Small intestine (tissue), 7 donors: ENCODE results near the gene CTTNBP2. TPM values are rescaled to one million over a fixed set of nuclear protein-coding genes. Genes with fewer than 3 reads are reported as not detected.
A peak's percentile ranks its signal among the peaks of the same experiment; 100 is the strongest.
"Not testable (repeated sequence)": the region's sequence is repeated elsewhere in the genome, so short reads cannot be mapped to it uniquely, and the experiment has no call there.

Experiments
- DNase-seq, 2 donors: peaks; one replicate each; pipeline versions ENCODE4 v3.0.0 to v3.0.0-alpha.2; 2013
- FAIRE-seq: peaks from 2 replicates; lab custom pipeline; 2012; peaks lifted over from hg19 to GRCh38; lab: Jason Lieb, UNC
- H3K27ac ChIP-seq, 3 donors: one replicate each; pipeline ENCODE4 v1.5.1; 2013; ENCODE audit warnings: low read length in 2 of 3, mild to moderate bottlenecking in 2 of 3, control low read depth in 1 of 3, inconsistent platforms in 1 of 3, low read depth in 1 of 3, moderate library complexity in 1 of 3
- H3K27me3 ChIP-seq, 3 donors: one replicate each; pipeline ENCODE4 v1.6.1; 2013; ENCODE audit warnings: low read length in 3 of 3, inconsistent platforms in 1 of 3; ENCODE audit not compliant: control insufficient read depth in 3 of 3, insufficient read depth in 3 of 3
- H3K36me3 ChIP-seq, 3 donors: one replicate each; pipeline ENCODE4 v1.6.1; 2013; ENCODE audit warnings: low read length in 3 of 3, inconsistent platforms in 1 of 3, low read depth in 1 of 3, mild to moderate bottlenecking in 1 of 3, moderate library complexity in 1 of 3; ENCODE audit not compliant: control insufficient read depth in 3 of 3, insufficient read depth in 2 of 3
- H3K4me1 ChIP-seq, 3 donors: one replicate each; pipeline ENCODE4 v1.6.1; 2013; ENCODE audit warnings: low read length in 2 of 3, inconsistent platforms in 1 of 3, low read depth in 1 of 3, mild to moderate bottlenecking in 1 of 3, moderate library complexity in 1 of 3; ENCODE audit not compliant: control insufficient read depth in 3 of 3, insufficient read depth in 2 of 3
- H3K4me3 ChIP-seq, 3 donors: one replicate each; pipeline ENCODE4 v1.5.1; 2013; ENCODE audit warnings: low read length in 3 of 3, control low read depth in 1 of 3, inconsistent platforms in 1 of 3, low read depth in 1 of 3, mild to moderate bottlenecking in 1 of 3, moderate library complexity in 1 of 3
- H3K9me3 ChIP-seq, 2 donors: one replicate each; pipeline ENCODE4 v1.6.1; 2013; ENCODE audit warnings: low read depth in 1 of 2, low read length in 1 of 2; ENCODE audit not compliant: control insufficient read depth in 2 of 2, insufficient read depth in 1 of 2
- WGBS, 3 donors: extraction: QIAGEN DNeasy Blood & Tissue Kit; methylation state at CpG; one replicate each; pipeline ENCODE4 v1.1.7; 2013; 5-methylcytosine and 5-hydroxymethylcytosine counted together
- polyA plus RNA-seq, 4 donors: library from polyadenylated mRNA; stranded (reverse) in 3 of 4; unstranded in 1 of 4; fragments of 200-250 nt in 3 of 4; fragments of 120-200 nt in 1 of 4; gene quantifications; one replicate each; pipeline versions ENCODE4 v1.2.1 to v1.2.3, GENCODE V29; 2013
- donor health status: healthy with polysubstance abuse.
- donor health status: control.
- donor health status: control.
- donor health status: Bipolar disorder and iron deficiency.
- donor health status: healthy.

Gene CTTNBP2
- polyA plus RNA-seq, 4 donors, result 0.45 to 2.7 (median 2.2) TPM

DNA sequence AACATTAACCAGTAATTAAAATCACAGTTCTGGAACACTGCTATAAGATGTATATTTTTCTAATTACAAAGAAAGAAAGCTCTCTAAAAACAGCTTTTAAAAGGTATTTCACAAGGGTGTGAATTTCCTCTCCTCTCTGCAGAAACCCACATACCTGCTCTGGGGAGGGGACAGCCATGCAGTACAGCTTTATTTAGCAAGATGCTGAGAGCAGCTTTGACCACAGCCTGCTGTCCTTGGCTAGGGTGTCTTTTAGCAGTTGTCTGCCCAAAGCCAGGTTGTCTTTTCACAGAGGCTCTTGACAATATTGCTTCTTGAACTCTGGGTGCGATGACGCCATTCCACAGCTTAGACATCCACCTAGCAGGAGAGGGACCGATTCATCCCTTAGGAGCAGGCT is 148.3 kb downstream of the CTTNBP2 start:
- no peaks in the 10 kb centered on the region for H3K27me3 ChIP-seq
- no peaks in the 10 kb centered on the region for H3K9me3 ChIP-seq
- no peaks in the 10 kb centered on the region for H3K4me1 ChIP-seq
- no peak overlapping the region for H3K27ac ChIP-seq
- H3K4me3 ChIP-seq, result no peak overlapping the region
- H3K36me3 ChIP-seq, result peaks cover 0 to 5% (median 0%) of the 10 kb centered on the region in 3 donors
- WGBS, 3 donors, result 92 to 99% (median 96%) methylated on average over 3 of the region's 3 CpGs
- FAIRE-seq (no peak), DNase-seq (no peak)

DNA sequence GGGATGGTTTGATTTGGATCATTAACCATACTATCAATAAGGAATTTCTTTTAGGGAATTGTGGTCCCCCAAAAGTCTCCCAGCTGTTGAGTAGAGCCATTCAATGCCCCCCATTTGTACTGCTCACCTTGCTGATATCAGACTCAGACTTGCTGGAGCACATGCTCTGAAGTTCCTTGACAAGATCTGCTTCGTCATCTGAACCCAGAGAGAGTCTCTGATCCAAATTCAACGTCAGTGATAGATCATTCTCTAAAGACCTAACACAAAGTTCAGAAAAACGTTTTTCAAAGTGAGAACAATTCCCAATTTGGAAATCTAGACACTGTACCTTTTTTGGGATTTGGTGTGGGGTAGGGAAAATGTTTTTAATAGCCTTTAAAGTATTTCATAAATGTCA is 153.9 kb downstream of the CTTNBP2 start:
- Histone ChIP-seq H3K4me1 (peaks cover 0 to 17% (median 2%) of the 10 kb centered on the region in 3 donors), H3K36me3 (peaks cover 0 to 5% (median 0%) of the 10 kb centered on the region in 3 donors), H3K9me3 (no peaks in the 10 kb centered on the region), H3K27me3 (no peaks in the 10 kb centered on the region), H3K27ac (no peak overlapping the region), H3K4me3 (no peak overlapping the region)
- 81 to 83% (median 82%) methylated on average over 3 of the region's 3 CpGs for WGBS, 3 donors
- FAIRE-seq, result no peak
- no peak for DNase-seq

DNA sequence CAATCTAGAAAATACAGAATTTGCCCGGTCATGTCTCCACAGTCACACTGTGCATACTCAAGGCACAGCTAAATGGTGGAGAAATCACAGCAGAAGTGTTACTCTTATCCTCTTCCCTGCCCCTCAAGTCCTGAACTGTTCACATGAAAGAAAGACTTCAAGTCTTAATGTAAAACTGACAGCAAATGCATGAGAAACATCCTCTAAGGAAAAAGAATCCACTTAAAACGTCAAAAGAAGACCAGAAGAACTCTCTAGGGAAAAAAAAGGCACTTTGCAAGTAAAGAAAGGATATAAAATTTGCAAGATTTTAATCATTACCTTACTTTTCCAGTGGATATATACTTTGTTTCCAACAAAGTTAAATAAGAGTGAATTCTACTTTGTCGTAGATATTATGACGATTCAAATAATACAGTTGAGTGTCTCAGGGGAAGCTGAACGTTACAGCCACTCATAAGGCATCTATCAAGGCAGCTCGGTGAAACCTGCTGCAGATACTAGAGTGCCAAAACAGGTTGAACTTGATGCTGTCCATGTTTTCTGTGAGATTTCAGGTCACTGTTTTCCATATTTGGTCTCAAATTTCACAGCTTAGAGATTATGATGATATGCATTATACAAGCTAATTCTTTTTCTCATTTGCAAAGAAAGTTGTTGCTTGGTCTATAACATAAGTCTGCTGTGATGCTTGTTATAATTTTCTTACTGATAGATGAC is 155.0 kb downstream of the CTTNBP2 start:
- no peaks in the 10 kb centered on the region for H3K27me3 ChIP-seq
- DNase-seq (no peak), FAIRE-seq (no peak)
- H3K4me1 ChIP-seq, result peaks cover 0 to 17% (median 2%) of the 10 kb centered on the region in 3 donors
- 79 to 82% (median 81%) methylated on average over 6 of the region's 6 CpGs for WGBS, 3 donors
- no peaks in the 10 kb centered on the region for H3K9me3 ChIP-seq
- H3K27ac ChIP-seq, result no peak overlapping the region
- H3K36me3 ChIP-seq, result peaks cover 0 to 2% (median 0%) of the 10 kb centered on the region in 3 donors
- no peak overlapping the region for H3K4me3 ChIP-seq

DNA sequence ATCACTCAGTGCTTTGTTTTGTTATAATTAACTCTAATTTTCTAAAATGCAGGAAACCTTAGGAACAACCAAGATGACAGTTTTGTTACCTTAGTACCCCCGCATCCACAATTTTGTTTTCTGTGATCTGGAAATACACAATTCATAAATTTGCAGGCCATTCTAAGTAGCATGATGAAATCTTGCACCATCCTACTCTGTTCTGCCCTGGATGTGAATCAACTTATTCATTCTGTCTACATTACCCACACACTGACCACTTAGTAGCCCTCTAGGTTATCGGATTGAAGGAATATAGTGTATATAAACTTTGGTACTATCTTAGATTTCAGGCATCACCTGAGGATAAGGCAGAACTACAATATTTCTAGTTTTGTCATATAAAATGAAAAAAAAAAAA is 155.9 kb downstream of the CTTNBP2 start:
- no peak for FAIRE-seq
- Histone ChIP-seq H3K9me3 (no peaks in the 10 kb centered on the region), H3K4me3 (no peak overlapping the region), H3K27me3 (no peaks in the 10 kb centered on the region), H3K27ac (peak overlapping the region in 1 of 3 donors; percentile 8), H3K4me1 (peaks cover 0 to 17% (median 2%) of the 10 kb centered on the region in 3 donors), H3K36me3 (peaks cover 0 to 2% (median 0%) of the 10 kb centered on the region in 3 donors)
- WGBS, 3 donors, result 65 to 84% (median 72%) methylated on average over 2 of the region's 2 CpGs
- no peak for DNase-seq

DNA sequence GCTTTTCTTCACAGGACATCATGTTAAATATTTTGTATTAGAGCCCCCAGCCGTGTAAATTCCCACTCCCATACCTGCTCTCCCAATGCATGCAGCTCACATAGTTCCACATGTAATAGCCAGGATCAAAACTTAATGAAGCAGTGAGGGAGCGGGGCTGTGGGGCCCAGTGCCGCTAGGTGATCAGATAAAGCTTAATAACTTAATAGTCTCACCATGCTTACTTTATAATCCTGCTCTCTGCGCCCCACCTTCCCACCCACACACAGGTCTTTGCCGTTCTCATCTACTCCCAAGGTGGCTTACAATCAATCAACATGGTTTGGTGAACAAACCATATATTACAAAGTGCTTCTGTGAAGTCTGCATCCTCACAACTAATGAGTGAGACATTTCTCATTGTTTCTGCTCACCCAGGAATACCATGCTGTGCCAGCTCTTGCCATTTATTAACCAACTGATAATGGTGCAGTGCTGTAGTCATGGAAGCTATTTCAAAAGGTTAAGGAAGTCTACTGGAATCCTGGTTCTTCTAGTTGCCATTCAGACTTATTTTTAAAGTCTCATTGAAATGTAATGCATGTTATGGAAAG is 156.4 kb downstream of the CTTNBP2 start:
- H3K9me3 ChIP-seq, result no peaks in the 10 kb centered on the region
- no peak overlapping the region for H3K4me3 ChIP-seq
- DNase-seq, result peak; percentile 70 to 88
- FAIRE-seq, result no peak
- peak overlapping the region in 2 of 3 donors; percentile 15 to 36 for H3K27ac ChIP-seq
- peaks cover 0 to 2% (median 0%) of the 10 kb centered on the region in 3 donors for H3K36me3 ChIP-seq
- H3K27me3 ChIP-seq, result no peaks in the 10 kb centered on the region
- peaks cover 0 to 17% (median 2%) of the 10 kb centered on the region in 3 donors for H3K4me1 ChIP-seq
- 13 to 58% (median 40%) methylated on average over 4 to 5 of the region's 5 CpGs for WGBS, 3 donors

DNA sequence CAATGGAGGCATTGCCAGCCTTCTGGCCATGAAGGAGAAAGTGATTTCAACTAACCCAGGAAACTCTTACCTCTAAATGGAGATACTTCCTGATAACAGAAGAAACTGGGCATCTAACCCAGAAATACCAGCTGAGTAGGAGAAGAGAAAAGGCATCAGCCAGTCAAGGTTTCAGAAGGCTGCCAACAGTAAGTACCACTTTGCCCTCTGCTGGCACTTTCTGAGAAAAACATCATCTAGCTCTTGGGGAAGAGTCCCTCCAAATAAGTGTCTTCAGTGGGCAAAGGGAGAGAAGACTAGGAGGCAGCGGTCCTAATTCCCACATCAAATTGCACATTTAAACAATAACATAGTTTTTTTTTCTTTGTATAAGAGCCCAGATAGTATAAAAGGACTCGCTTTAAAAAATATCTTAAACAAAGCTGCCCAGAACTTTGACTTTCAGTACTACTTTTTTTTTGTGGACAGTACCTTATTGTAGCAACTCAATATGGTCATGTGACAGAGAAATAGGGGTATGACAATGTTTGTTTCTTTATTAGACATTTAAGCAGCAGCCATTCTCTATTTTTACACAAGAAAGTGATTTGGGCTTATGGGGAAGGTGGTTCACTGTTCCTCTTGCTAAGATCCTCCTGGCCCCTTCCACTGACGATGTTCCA is 157.3 kb downstream of the CTTNBP2 start:
- FAIRE-seq (no peak), DNase-seq (peak; percentile 80 to 83)
- no peaks in the 10 kb centered on the region for H3K27me3 ChIP-seq
- no peak overlapping the region for H3K4me3 ChIP-seq
- H3K36me3 ChIP-seq, result peaks cover 0 to 2% (median 0%) of the 10 kb centered on the region in 3 donors
- WGBS, 3 donors, result 32 to 50% (median 44%) methylated on average over 3 of the region's 3 CpGs
- H3K4me1 ChIP-seq, result peaks cover 0 to 17% (median 2%) of the 10 kb centered on the region in 3 donors
- peak overlapping the region; percentile 15 to 51 (median 36) for H3K27ac ChIP-seq
- H3K9me3 ChIP-seq, result no peaks in the 10 kb centered on the region

DNA sequence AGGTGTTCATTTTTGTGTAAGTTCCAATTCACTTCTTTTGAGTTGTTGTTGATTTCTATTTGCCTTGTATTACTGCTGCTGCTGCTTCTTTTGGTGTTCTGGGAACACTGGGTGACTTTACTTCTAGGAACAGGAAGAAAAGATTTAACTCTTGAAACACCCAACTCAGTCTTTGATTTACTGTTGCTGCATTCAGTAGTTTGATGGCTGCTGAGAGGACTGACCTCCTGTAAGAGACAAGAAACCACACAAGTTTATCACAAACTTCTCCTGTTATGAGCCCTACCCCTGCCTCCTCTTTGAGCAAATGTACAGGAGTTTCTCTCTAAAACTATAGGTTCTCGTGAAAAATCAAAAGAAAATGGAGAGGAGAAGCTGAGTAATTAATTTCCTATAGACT is 161.7 kb downstream of the CTTNBP2 start:
- H3K9me3 ChIP-seq, result no peaks in the 10 kb centered on the region
- DNase-seq (no peak), FAIRE-seq (no peak)
- H3K4me1 ChIP-seq, result peaks cover 0 to 10% (median 2%) of the 10 kb centered on the region in 3 donors
- no peaks in the 10 kb centered on the region for H3K36me3 ChIP-seq
- no peaks in the 10 kb centered on the region for H3K27me3 ChIP-seq
- H3K4me3 ChIP-seq, result no peak overlapping the region
- WGBS, 3 donors, result 78 to 94% (median 92%) methylated on average over 1 of the region's 1 CpG
- no peak overlapping the region for H3K27ac ChIP-seq

DNA sequence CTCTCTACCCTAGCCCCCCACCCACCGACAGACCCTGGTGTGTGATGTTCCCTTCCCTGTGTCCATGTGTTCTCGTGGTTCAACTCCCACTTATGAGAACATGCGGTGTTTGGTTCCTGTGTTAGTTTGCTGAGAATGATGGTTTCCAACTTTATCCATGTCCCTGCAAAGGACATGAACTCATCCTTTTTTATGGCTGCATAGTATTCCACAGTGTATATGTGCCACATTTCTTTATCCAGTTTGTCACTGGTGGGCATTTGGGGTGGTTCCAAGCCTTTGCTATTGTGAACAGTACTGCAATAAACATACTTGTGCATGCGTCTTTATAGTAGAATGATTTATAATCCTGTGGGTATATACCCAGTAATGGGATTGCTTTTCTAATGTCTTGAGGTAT is 165.1 kb downstream of the CTTNBP2 start:
- H3K27ac ChIP-seq, DNase-seq, H3K27me3 ChIP-seq, H3K4me3 ChIP-seq, H3K9me3 ChIP-seq, H3K36me3 ChIP-seq, FAIRE-seq, H3K4me1 ChIP-seq: not testable (repeated sequence)
- WGBS, 3 donors, result 68 to 89% (median 89%) methylated on average over 4 of the region's 4 CpGs
